GM19023 (cell line): Measurements from ENCODE around the gene ADCY2.

ENCODE experiments used
- ATAC-seq: cut with Tn5 transposase; IDR thresholded peaks from one replicate; pipeline ENCODE4 v1.9.1; 2021; ENCODE audit warnings: mild to moderate bottlenecking, moderate library complexity; ENCODE audit not compliant: unreplicated experiment

The ADCY2 gene

DNA sequence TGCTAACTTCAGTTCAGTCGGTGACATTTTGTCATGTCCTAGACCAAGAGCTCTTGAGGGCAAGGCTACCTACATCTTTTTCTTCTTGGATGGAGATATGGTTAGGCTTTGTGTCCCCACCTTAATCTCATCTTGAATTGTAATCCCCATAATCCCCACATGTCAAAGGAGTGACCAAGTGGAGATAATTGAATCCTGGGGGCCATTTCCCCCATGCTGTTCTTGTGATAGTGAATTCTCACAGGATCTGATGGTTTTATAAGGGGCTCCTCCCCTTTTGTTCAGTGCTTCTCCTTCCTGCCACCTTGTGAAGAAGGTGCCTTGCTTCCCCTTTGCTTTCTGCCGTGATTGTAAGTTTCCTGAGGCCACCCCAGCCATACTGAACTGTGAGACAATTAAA, 457.1 kb downstream of the ADCY2 start:
- no peak for ATAC-seq

DNA sequence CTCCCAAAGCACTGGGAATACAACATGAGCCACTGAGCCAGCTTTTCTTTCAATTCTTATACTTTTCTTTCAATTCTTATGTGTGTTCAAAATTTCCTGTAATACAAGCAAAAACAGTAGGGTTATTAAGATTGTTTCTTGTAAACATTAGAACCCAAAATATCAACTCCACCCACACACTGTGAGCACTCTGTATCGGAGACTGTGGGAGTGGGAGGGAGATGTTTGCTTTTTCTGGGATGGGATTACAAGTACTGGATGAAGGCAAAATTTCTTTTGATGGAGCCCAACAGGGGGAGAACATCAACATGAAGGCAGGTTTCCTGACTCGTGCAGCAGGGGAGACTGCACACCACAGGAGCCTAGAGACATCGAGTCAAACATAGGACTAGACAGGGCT, 459.7 kb downstream of the ADCY2 start:
- ATAC-seq = no peak

DNA sequence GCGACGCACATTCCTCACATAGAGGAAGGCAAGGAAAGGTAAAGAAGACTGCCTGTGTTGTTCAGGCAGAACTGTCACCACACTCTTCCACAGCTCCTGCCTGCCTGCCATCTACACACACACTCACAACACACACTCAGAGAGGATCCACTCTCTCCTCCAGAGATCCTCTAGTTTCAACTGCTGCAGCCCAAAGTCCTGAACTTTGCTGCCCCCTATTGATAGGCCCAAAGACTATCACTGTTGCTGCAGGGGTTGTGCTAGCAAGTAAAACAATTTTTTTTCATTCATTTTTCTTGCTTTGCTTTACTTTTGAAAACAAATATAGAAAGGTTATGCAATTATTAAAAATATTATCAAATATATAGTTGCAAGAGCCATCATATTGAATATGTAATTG, 460.9 kb downstream of the ADCY2 start:
- no peak for ATAC-seq

DNA sequence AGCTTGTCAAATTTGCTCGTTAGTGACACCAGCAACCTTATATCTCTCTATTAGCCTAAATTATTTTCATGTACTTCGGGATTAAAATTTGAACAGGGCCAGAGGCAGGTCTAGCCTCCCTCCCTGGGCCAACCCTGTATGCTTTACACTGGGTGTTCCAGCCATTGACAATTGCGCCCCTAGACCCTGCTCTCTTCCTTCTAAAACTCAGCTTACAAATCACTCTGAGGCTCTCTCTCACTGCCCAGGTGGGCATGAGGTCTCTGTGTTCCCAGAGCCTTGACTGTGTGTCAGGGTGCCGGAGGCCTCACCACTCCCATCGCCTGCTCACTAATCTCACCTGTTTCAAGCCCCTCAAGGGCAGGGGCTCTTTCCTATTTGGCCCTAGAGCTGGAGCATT, 461.4 kb downstream of the ADCY2 start:
- no peak for ATAC-seq

DNA sequence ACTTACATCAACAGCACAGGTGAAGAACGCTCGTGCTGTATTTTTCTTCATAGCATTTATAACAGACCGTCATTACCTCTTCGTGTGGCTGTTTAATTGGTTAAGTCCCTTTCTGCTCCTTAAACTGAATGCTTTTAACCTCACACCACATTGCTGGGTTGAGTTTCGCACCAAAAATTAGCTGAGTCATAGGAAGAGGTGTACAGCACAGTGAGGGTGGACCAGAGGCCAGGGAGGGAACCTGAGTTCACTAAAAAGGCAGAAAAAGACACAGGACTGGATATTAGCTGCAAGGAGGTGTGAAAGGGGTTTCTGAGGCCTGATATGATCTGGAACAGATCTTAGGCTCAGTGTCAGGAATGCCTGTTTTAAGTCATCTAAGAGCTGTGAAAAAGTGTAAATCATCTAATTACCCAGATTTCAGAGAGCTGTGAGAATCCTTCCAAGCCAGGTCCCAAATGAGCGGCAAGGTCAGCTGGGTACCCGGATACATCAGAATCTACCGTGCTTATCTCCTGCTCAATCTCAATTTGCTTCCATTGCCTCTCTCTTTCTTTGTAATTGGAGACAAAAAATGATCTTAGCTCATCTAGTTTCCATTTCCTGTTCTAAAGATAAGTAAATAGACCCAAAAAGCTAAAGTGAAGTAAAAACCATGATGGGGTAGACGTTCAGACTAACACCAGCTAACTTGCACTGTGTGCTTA, 462.1 kb downstream of the ADCY2 start:
- no peak for ATAC-seq

DNA sequence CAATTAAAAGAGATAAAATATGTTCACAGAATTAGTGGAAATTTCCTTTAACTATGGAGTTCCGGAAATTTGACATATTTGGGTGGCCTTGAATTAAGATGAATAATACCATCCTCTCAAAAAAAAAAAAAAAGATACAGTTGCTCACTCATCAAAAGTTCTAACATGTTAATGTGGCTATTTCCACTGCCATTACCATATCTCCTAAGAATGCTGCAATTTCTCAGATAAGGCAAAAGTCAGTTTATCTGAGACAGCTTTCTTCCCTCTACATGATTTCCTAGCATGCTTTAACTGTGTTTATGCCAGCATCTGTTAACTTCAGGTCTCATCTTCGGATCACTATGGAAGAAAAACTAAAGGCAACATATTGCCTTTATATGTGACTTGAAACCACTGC, 470.3 kb downstream of the ADCY2 start:
- no peak for ATAC-seq

DNA sequence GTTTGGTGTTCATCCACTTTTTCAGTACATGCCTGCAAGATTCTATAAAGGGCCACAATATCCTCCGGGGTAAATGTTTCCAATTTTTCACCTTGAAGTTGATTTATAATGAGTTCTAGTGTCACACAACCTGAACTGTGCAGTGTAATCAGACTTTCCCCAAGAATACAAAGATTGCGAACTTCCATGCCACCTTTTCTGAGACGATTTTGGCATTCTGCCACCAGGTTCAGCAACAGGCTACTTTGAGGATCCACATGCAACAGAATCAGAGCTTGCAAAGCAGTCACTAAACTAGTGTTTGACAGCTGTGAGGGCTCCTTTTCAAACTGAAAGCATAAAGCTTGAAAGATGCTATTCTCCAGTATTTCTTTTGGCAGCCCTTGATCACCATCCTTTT, 471.3 kb downstream of the ADCY2 start:
- ATAC-seq = no peak

DNA sequence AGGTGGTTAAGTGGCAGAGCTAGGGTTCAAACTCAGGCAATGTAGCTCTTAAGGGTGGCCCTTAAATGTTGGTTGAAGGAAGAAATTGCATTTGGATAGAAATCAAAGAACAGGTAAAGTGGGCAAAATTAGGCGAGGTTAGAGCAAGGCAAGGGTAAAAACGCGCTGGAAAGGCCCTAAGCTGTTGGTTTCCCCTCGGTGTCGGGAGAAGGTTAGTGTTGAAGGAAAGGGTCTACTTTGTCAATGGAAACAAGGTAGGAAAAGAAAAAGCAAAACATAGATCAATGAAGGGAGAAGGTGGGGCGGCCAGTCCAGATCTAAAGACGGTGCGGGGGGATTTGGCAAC, 472.5 kb downstream of the ADCY2 start:
- ATAC-seq = peak; percentile 0

DNA sequence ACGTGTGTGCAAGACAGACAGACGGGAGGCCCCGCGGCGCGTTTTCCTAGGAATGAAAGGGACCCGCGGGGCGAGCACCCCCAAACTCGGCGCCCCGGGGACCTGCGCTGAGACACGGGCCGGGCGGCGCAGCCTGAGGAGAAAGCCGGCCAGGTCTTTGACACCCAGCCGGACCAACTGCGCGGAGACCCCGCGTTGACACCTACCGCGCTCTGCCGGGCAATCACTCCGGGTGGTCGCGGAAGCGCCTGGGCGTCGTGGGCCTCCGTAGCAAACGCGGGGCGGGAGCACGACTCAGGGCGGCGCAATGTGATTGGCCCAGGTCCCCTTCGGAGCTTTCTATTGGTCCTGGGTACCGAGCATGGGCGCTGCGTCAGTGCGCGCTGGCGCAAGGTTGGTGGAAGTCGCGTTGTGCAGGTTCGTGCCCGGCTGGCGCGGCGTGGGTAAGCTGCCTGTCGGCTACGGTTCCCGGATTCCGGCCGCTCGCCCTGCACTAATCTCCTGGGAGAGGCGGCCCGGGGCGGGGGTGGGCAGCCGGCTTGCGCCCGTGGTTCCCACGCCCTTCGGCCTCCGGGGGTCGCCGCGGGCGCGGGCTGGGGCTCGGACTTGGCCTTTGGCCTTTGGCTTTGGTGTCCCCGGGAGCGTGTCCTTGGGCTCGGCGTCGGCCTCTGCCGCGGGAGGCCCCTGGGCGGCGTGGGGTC, 473.0 kb downstream of the ADCY2 start, which contains the start of the genes FASTKD3 and MTRR:
TSS of gene FASTKD3 (minus strand) at position 259 of the 701 bp plus-strand sequence. CDS start 948 bp downstream, outside the sequence.
TSS of gene MTRR (plus strand) at position 376 of the 701 bp plus-strand sequence. CDS start 1,647 bp downstream, outside the sequence.
- peak; percentile 98 for ATAC-seq

DNA sequence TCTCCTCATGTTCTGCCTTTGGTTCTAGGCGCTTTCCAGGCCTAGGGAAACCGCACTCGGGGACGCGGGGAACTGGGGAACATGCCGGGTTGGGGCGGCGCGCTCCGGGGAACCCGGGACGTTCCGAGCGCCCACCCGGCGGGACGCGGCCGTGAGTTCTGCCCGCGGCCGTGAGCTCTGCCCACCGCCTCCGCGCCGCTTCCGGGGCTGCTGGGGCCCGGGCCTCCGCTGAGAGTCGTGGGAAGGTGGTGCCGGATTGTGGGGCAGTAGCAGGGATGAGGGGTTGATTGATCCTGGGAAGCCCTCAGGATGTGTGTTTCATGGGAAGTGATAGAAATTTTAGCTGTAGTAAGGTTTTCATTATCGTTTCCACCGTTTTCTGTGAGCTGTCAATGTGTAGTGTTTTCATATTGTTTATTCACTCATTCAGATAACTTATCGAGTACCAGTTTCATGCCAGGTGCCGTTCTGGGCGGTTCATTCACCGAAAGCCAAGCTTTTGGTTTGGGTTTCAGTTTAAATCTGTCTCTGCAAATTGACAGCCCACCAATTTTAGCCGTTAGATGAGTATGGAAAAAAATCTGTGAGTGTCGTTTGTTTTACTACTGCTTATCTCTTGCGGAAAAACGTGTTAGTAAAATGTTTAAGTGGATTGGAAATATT, 473.7 kb downstream of the ADCY2 start:
- peak; percentile 34 for ATAC-seq

DNA sequence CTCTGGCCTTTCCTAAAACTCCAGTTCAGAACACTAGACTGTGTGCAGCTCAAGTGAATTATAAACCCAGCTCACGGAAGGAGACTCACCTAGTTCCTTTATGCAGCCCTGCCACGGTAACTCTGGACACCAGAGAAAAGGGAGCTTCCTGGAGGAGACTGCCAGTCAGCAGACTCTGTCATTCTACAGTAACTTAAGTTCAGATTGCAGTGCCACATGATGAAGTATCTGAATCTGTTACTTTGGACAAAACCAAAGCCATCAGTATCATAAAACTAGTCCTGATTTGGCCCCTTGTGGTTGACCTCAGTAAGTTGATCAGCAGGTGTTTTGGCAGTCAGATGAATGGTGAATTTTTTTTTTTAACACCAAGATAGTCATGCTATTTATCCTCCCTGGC, 475.7 kb downstream of the ADCY2 start:
- ATAC-seq = no peak

DNA sequence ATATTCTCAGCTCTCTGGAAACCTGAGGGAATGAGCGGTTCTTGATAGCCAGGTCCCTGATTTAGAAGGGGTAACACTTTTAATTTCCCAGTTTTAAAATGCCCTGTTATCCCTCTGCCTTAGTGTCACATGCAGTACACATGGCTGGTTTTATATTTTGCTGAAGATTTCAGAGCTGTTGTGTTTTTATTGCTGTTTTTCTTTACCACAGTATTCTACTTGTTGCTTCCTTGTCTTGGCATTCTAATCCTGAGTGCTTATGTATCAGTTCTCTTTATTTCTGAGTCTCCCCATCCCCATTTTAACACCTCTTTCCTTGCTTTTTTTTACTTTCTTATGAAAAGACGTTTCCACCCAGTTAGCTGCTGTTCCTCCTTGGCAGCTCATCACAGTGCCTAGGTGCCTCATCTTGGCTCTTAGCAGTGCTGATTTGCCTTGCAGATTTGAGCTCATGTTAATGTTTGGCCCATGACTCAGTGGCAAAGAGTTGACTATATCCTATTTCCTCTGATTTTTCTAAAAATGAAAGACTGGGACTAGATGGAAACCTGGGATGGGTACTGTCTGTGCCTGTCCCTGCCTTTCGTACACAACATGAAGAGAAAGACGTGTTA, 476.7 kb downstream of the ADCY2 start:
- ATAC-seq = no peak

DNA sequence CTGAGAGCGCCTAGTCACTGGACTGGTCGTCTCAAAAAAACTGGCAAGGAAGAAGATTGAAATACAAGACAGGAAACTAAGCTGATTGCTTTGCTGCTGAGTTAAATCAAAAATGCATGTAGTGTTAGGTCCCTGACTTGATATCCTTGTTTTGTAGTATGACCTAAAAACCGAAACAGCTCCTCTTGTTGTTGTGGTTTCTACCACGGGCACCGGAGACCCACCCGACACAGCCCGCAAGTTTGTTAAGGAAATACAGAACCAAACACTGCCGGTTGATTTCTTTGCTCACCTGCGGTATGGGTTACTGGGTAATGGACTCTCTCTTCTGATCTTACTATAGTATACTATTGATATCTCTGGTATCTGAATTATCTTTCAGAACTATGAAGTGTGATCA, 477.3 kb downstream of the ADCY2 start:
- ATAC-seq = no peak

DNA sequence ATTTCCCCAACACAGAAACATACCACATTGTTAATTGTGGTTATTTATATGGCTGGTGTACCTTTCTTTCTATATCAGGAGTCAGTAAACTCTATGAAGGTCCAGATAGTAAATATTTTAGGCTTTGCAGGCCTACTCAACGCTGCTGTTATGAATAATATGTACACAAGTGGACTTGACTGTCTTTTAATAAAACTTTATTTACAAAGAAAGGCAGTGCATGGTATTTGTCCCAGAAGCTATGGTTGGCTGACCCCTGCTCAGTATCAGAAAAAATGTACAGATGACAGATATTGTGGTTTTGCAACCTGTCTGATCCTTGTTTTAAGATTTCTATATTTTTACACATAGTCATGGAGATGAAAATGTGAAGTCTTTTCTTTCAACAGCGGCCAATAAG, 478.7 kb downstream of the ADCY2 start:
- ATAC-seq = no peak

DNA sequence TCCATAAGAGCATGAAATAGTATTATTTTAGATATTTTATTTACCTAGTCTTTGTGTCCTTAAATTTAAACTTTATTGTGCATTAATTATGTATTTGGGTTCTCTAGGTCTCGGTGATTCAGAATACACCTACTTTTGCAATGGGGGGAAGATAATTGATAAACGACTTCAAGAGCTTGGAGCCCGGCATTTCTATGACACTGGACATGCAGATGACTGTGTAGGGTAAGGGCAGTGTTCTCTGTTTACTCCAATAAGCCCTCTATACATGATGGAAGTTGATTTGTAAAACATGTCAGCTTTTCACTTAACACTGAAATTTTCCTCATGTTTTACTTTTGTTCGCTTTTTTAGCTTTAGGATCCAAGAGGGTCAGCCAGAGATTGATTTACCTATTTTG, 479.2 kb downstream of the ADCY2 start:
- no peak for ATAC-seq

DNA sequence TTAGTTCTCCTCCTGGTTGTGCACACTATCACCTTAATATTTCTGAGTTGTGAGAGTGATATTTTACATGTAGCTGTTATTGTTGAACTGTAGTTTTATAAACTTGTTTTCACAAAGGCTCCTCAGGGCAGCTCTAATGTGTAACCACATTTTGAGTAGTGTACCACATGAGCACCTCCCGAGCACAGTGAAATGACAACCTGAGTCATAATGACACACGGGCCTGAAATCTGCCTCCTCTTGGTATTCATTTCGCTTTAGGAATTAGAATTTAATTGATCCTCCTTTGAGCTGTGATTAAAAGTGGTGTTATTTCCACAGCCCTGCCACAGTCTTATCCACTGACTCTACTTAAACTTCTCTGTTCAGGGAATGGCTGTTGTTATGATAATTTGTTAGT, 480.9 kb downstream of the ADCY2 start:
- no peak for ATAC-seq

DNA sequence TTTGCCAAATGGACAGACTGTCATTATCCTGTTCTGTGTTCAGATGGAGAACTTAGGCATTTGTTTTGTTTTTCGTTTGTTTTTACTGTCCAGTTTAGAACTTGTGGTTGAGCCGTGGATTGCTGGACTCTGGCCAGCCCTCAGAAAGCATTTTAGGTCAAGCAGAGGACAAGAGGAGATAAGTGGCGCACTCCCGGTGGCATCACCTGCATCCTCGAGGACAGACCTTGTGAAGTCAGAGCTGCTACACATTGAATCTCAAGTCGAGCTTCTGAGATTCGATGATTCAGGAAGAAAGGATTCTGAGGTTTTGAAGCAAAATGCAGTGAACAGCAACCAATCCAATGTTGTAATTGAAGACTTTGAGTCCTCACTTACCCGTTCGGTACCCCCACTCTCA, 481.9 kb downstream of the ADCY2 start:
- ATAC-seq = no peak

DNA sequence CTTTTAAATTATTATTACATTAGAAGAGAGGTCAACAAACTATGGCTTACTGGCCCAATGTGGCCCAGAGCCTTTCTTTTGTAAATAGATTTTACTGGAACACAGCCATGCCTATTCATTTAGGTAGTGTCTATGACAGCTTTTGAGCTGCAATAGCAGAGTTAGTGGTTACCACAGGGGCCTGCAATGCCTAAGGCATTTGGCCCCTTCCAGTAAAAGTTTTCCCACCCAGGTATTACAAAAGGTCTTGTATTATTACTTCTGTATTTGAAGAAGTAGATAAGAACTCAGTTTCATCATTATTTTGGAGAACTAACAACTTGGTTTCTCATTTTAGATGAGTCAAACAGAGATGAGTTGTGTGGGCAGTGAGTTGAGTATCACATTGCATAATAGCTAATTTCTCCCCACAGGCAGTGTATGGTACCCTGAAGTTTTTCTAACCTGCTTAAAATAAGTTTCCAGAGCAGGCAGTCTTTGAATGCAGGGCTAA, 482.5 kb downstream of the ADCY2 start:
- peak; percentile 96 for ATAC-seq
